NCI-H524 treated with DMSO at 0.1 percent for 48 hours (cell line): ENCODE results near the gene SPNS3.

ENCODE experiments used
- DNase-seq: peaks from one replicate; lab custom pipeline; 2025; lab: John Stamatoyannopoulos, UW

SPNS3 gene

DNA sequence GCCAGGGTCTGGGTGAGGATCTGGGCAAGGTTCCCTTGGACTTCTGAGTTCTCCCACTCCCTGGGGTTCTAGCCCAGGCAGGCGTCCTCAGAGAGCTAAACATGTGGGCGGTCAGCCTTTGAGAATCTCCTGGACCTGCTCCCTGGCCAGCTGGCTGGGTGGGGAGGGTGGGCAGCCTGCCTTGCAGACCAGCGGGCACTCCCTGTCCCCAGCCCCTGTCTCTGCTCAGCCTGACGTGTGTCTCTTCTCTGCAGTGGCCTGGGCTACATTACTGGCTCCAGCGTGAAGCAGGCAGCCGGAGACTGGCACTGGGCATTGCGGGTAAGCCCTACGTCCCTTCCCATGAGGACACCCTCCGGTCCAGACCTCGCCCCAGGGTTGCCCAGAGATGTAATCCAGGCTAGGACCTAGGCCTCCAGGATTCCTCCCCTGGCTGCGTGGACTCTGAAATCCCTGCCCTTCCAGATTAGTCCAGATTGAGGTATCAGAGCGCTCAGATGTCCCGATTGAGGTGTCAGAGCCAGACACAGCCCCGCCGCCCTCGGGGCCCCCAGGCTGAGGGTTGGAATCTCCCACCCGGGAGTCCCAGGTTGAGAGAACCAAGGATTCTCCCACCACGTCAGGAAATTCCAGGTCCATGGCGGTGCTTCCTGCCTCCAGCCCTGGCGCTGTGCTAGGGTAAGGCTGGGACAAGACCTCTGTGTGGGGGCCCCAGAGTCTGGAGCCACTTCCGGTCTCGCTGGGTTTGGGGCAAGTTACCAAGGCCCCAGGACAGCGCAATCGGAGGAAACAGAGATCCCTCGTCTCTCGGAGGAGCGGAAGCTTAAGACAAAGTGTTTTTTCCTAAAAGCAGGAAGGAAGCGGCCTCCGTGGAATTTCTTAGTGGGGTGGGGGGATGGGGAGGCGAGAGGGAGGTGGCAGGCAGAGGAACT is 97.3 kb downstream of the SPNS3 start:
- DNase-seq = no peak

DNA sequence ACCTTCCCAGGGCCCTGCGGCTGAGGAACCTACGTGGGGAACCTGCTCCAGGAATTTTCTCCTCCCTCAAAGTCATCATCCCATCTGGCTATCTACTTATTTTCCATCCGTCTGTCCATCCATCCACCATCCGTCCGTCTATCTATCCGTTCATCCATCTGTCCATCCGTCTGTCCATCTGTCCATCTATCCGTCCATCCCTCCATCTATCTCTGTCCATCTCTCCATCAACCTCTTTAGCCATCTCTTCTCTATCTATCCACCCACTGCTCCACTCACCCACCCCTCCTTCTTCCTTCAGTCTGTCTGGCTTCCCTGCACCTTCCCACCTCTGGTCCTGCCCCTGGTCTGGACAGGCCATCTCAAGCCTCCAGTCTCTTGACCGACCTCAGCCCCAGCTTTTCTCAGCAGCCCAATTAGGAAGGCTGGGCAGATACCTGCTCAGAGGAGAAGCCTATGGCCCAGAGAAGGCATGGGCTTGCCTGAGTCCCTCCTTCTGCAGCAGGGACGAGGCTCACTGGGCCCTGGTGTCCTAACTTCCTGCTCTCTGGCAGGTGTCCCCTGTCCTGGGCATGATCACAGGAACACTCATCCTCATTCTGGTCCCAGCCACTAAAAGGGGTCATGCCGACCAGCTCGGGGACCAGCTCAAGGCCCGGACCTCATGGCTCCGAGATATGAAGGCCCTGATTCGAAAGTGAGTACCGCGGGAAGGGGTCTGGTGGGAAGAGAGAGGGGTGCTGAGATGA is 98.4 kb downstream of the SPNS3 start:
- DNase-seq = no peak

DNA sequence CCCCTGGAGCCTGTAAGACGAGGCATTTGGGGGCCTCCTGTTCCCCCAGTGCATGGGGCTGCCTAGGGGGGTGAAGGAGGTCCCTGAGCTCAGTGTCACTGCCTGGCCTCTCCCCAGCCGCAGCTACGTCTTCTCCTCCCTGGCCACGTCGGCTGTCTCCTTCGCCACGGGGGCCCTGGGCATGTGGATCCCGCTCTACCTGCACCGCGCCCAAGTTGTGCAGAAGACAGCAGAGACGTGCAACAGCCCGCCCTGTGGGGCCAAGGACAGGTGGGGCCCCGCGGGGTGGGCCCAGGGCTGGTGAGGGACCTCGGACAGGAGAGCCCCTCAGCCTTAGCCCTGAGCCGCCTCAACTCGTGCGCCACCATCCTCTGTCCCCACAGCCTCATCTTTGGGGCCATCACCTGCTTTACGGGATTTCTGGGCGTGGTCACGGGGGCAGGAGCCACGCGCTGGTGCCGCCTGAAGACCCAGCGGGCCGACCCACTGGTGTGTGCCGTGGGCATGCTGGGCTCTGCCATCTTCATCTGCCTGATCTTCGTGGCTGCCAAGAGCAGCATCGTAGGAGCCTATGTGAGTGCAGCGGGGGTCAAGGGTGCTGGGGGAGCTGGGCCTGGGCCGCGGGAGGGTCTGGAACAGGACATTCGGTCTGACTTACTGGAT is 99.3 kb downstream of the SPNS3 start:
- no peak for DNase-seq

DNA sequence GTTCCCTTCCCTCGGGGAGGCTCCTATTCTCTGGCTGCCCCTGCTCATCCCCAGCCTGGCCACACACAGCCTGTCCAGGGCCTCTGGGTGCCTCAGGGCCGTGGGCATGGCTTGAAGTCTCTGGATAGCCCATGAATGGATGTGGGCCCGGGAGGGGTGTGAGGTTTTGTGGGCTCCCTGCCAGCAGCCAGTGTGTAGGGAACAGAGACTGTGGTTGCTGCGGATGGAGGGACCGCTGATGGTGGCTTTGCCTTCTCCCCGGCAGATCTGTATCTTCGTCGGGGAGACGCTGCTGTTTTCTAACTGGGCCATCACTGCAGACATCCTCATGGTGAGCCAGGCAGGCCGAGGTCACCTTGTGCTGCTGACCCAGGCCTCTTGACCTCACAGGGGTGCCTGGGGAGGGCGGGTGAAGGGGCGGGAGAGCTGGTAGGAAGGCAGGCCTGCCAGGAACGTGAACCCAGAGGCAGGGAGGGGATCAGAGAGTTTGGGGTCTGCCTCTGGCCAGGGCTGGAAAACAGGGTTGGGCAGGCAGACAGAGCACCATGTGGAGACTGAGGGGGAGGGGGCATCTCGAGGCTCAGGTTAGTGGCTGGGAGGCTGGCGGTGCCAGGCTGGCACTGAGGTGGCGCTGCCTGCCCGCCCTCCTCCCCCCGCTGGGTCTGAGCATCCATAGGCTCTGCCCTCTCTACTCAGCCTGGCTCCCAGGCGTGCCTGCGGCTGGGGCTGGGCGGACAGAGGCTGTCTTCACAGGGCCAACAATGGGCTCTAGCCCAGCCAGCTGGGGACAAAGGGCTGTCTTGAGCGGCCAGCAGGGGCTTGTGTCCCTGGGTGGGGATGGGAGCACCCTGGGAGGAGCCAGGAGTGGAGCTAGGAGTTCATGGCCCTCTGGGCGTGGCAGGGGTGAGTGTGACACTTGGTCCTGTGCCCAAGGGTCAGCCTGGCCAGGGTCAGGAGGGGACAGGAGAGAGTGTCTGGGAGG is 100.1 kb downstream of the SPNS3 start:
- DNase-seq = no peak

DNA sequence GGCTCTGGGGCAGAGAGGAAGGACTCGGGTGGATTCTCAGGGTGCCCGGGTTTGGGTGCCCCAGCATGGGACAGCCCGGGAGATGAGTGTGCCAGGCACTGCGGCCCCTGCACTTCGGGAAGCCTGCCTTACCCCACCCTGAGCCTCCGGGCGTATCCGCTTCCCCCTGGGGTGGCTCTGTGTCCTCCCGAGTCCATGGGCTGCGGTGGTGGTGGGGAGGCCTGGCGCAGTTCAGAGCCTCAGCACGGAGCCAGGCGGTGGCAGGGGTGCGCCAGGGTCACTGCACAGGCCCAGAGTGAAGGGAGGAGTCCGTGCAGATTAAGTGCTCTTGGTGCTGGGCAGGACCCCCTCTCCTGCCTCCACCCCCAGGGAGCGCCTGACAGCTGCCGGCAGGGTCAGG is 100.8 kb downstream of the SPNS3 start:
- DNase-seq = no peak

DNA sequence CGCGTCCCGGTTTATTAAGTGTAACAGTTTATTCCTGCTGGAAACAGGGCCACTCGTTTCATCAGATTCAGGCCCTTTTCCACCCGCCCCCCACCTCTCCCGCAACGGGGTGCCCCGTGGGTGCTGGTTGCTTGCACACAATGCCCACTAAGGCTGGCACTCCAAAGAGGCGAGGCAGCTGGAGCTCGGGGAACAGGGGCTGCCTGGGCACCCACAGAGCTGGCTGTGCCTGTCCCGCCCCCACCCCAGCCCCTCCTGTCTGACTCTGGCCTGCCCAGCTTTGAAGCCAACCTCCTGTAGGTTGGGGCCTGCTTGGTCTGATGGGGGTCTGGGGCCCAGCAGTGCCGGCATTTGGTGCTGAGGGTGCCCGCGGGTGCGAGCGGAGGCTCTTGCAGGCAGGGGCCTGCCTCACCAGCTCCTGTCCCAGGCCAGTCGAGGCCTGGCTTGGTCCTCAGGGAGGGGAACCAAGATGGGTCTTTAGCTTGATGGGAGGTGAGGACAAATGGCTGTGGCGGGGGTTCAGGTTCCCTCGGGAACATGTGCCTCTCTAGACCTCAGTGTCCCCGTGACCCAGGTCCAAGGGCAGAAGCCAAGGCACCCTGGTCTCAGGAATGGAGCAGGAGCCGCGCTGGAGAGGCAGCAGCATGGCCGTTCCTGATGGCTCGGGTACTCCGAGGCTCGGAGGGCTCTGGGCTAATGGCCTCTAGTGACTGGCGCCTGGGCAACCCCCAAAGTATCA is 101.4 kb downstream of the SPNS3 start:
- no peak for DNase-seq

DNA sequence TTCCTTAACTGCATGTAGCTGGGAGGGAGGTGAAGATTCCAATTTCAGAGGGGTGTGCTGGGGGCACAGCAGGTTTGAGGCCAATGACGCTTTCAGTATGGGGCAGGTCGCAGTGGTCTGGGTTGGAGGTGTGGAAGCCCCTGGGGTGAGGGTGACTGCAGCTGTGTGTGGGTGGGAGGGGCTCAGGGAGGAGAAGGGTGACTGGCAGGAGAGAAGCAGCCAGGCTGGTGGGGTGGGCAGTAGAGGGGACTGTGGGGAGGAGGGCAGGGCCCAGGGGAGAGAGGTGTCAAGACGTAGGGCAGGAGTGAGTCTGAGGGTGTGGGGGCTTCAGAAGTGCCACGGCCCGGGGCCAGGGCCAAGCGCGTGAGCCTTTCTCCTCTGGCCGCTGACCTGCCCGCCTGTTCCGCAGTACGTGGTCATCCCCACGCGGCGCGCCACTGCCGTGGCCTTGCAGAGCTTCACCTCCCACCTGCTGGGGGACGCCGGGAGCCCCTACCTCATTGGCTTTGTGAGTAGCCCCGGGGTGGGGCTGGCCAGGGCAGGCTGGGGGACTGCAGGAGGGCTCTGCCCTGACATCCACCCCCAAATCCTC is 102.0 kb downstream of the SPNS3 start:
- no peak for DNase-seq

DNA sequence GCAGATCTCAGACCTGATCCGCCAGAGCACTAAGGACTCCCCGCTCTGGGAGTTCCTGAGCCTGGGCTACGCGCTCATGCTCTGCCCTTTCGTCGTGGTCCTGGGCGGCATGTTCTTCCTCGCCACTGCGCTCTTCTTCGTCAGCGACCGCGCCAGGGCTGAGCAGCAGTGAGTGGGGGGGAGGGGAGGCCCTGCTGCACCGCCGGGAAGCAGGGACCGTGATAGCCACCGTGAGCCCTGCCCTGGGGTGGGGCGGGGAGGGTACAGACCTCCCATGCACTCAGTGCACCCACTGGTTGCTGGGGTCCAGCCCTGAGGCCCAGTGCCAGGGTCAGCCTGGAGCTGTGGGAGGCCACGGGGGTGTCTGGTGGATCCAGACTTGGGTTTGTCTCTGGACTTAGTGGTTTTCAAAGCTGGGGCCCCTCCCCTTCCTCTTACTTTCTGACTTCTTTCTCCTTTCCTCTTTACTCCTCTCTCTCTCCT is 102.6 kb downstream of the SPNS3 start:
- DNase-seq = no peak

DNA sequence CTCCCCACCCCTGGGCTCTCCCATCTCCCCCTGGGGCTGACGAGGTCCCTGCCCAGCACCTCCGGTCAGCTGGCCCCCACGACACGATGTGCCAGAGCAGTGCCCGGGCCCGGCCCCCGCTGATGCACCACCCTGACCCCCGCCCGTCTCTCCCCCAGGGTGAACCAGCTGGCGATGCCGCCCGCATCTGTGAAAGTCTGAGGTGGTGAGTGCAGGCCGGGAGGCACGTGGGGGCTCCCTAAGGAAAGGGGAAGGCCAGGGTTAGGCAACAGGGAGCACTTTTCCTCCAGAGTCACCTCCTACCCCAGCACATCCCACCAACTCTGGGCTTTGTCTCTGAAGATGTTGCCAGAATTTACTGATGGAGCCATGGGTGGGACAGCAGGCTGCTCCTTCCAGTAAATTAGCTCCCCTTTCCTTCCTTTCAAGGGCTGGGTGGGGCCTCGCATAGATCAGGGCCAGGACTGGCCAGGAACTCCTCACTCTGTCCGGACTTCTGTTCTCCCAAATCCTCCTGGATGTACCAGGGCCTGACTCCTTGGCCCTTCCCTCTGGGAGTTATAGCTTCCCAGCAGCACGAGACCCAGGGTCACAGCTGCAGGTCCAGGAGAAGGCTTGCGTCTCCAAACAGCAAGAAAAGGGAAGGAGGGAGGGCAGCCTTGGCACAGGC is 103.1 kb downstream of the SPNS3 start:
- DNase-seq = no peak
